ENCODE results near the gene SUCLG2.

The SUCLG2 gene

DNA sequence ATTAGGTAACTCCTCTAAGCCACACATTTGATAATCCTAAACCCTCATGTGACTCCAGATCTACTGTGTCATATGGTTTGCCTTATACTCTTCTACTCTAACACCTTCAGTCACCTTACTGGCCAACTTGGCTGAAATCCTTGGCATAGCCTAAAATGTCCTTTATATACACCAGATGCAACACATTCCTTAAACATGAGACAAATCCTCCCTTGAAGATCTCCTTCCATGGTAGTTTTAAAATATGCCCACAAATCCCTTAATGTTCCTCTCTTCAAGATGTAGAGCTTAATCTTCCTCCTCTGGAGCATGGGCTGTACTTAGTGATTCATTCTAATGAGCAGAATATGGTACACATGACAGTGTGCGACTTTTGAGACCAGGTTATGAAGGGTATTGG, 238.9 kb downstream of the SUCLG2 start:
- H3K79me2 ChIP-seq (ENCODE audit: insufficient read depth, low read length): no peaks in the 10 kb centered on the region
- H3K9me2 ChIP-seq (ENCODE audit: low read depth, low read length): no peaks in the 10 kb centered on the region
- H3K9me3 ChIP-seq (ENCODE audit: low read length): peaks cover 8% of the 10 kb centered on the region; the same call in 1 of the 2 replicates
- H3K36me3 ChIP-seq (ENCODE audit: insufficient read depth, low read length): peaks cover 9% of the 10 kb centered on the region; the same call in 1 of the 2 replicates
- TF ChIP-seq CTCF (IDR thresholded peaks at IDR 0.05; ENCODE audit: low read length) (no peak), EZH2 (IDR thresholded peaks at IDR 0.05; ENCODE audit: borderline replicate concordance, low read length) (no peak)
- no peak overlapping the region for H3K4me3 ChIP-seq (ENCODE audit: low read depth, low read length, poor library complexity, severe bottlenecking)
- H4K20me1 ChIP-seq (ENCODE audit: insufficient read depth, low read length): no peaks in the 10 kb centered on the region
- no peaks in the 10 kb centered on the region for H3F3A ChIP-seq (ENCODE audit: insufficient read depth, low read length)
- no peak overlapping the region for H3K27ac ChIP-seq (ENCODE audit: low read depth, low read length, poor library complexity, severe bottlenecking)
- H3K9ac ChIP-seq (ENCODE audit: low read length): no peak overlapping the region
- H3K27me3 ChIP-seq (ENCODE audit: insufficient read depth, low read length): no peaks in the 10 kb centered on the region
- H3K4me1 ChIP-seq (ENCODE audit: insufficient read depth, low read length, severe bottlenecking): no peaks in the 10 kb centered on the region
- no peak overlapping the region for H3K4me2 ChIP-seq (ENCODE audit: low read length)
- no peak overlapping the region for H2AFZ ChIP-seq (ENCODE audit: low read length)

- Histone ChIP-seq H3K9me3 (ENCODE audit: low read length) (peaks cover 2% of the 10 kb centered on the region; the same call in 1 of the 2 replicates), H3K27me3 (ENCODE audit: insufficient read depth, low read length) (no peaks in the 10 kb centered on the region), H3K36me3 (ENCODE audit: insufficient read depth, low read length) (peaks cover 1% of the 10 kb centered on the region; the same call in 1 of the 2 replicates), H3K4me3 (ENCODE audit: low read depth, low read length, poor library complexity, severe bottlenecking) (no peak overlapping the region), H3K9me2 (ENCODE audit: low read depth, low read length) (no peaks in the 10 kb centered on the region), H3K27ac (ENCODE audit: low read depth, low read length, poor library complexity, severe bottlenecking) (no peak overlapping the region), H3F3A (ENCODE audit: insufficient read depth, low read length) (no peaks in the 10 kb centered on the region), H2AFZ (ENCODE audit: low read length) (no peak overlapping the region), H3K4me2 (ENCODE audit: low read length) (no peak overlapping the region), H3K79me2 (ENCODE audit: insufficient read depth, low read length) (no peaks in the 10 kb centered on the region), H3K4me1 (ENCODE audit: insufficient read depth, low read length, severe bottlenecking) (no peaks in the 10 kb centered on the region), H3K9ac (ENCODE audit: low read length) (no peak overlapping the region), H4K20me1 (ENCODE audit: insufficient read depth, low read length) (no peaks in the 10 kb centered on the region)
- TF ChIP-seq CTCF (IDR thresholded peaks at IDR 0.05; ENCODE audit: low read length): no peak
- TF ChIP-seq EZH2 (IDR thresholded peaks at IDR 0.05; ENCODE audit: borderline replicate concordance, low read length): no peak
Measured at GRCh38 chr3:67414740-67415139, 239.7 kb downstream of the SUCLG2 start.

GRCh38 chr3:67405193-67405592, 249.2 kb downstream of the SUCLG2 start:
- no peak overlapping the region for H3K4me2 ChIP-seq (ENCODE audit: low read length)
- H3K9me2 ChIP-seq (ENCODE audit: low read depth, low read length): no peaks in the 10 kb centered on the region
- no peaks in the 10 kb centered on the region for H4K20me1 ChIP-seq (ENCODE audit: insufficient read depth, low read length)
- no peaks in the 10 kb centered on the region for H3K4me1 ChIP-seq (ENCODE audit: insufficient read depth, low read length, severe bottlenecking)
- no peak overlapping the region for H3K27ac ChIP-seq (ENCODE audit: low read depth, low read length, poor library complexity, severe bottlenecking)
- H3K4me3 ChIP-seq (ENCODE audit: low read depth, low read length, poor library complexity, severe bottlenecking): no peak overlapping the region
- no peak for TF ChIP-seq EZH2 (IDR thresholded peaks at IDR 0.05; ENCODE audit: borderline replicate concordance, low read length)
- no peak for TF ChIP-seq CTCF (IDR thresholded peaks at IDR 0.05; ENCODE audit: low read length)
- H3K79me2 ChIP-seq (ENCODE audit: insufficient read depth, low read length): no peaks in the 10 kb centered on the region
- no peak overlapping the region for H3K9ac ChIP-seq (ENCODE audit: low read length)
- peaks cover 12% of the 10 kb centered on the region for H3K36me3 ChIP-seq (ENCODE audit: insufficient read depth, low read length)
- H3K27me3 ChIP-seq (ENCODE audit: insufficient read depth, low read length): no peaks in the 10 kb centered on the region
- H3K9me3 ChIP-seq (ENCODE audit: low read length): no peaks in the 10 kb centered on the region
- H3F3A ChIP-seq (ENCODE audit: insufficient read depth, low read length): no peaks in the 10 kb centered on the region
- H2AFZ ChIP-seq (ENCODE audit: low read length): no peak overlapping the region

Measured in OCI-LY1 (cell line).